ENCODE data around the gene SLC23A3. TPM values are rescaled to one million over a fixed set of nuclear protein-coding genes. Genes with fewer than 3 reads are reported as not detected.
A peak's percentile ranks its signal among the peaks of the same experiment; 100 is the strongest.

SLC23A3 gene
- total RNA-seq, 4 donors from 2014 or later = 0.21 to 0.98 (median 0.30) TPM; not detected in 1

GRCh38 chr2:219129589-219129988, 40.2 kb downstream of the SLC23A3 start:
- DNase-seq (ENCODE audit: low spot score in 2 of 2) = no peak
- no peaks in the 10 kb centered on the region for H3K27me3 ChIP-seq
- H3K36me3 ChIP-seq = peaks cover 0 to 14% (median 0%) of the 10 kb centered on the region in 3 donors
- no peak overlapping the region for H3K27ac ChIP-seq
- TF ChIP-seq CTCF (IDR thresholded peaks at IDR 0.05) (no peak), POLR2A (IDR thresholded peaks at IDR 0.05) (no peak)
- H3K9me3 ChIP-seq = no peaks in the 10 kb centered on the region
- peaks cover 0 to 12% (median 0%) of the 10 kb centered on the region in 4 donors for H3K4me1 ChIP-seq
- WGBS, 2 donors = 88 to 94% methylated on average over 16 of the region's 16 CpGs
- no peak overlapping the region for H3K4me3 ChIP-seq

GRCh38 chr2:219128396-219128795, 41.4 kb downstream of the SLC23A3 start:
- H3K4me1 ChIP-seq = peaks cover 0 to 12% (median 0%) of the 10 kb centered on the region in 4 donors
- 75 to 79% methylated on average over 7 of the region's 7 CpGs for WGBS, 2 donors
- no peaks in the 10 kb centered on the region for H3K27me3 ChIP-seq
- no peaks in the 10 kb centered on the region for H3K9me3 ChIP-seq
- peaks cover 0 to 14% (median 0%) of the 10 kb centered on the region in 3 donors for H3K36me3 ChIP-seq
- H3K27ac ChIP-seq = no peak overlapping the region
- TF ChIP-seq POLR2A (IDR thresholded peaks at IDR 0.05) (no peak), CTCF (IDR thresholded peaks at IDR 0.05) (no peak), EP300 (IDR thresholded peaks at IDR 0.05) (no peak)
- no peak for DNase-seq (ENCODE audit: low spot score in 2 of 2)
- H3K4me3 ChIP-seq = no peak overlapping the region

- Histone ChIP-seq H3K4me1 (peaks cover 0 to 12% (median 0%) of the 10 kb centered on the region in 4 donors), H3K36me3 (peaks cover 0 to 14% (median 0%) of the 10 kb centered on the region in 3 donors), H3K9me3 (no peaks in the 10 kb centered on the region), H3K4me3 (no peak overlapping the region), H3K27ac (no peak overlapping the region), H3K27me3 (no peaks in the 10 kb centered on the region)
- no peak for TF ChIP-seq EP300 (IDR thresholded peaks at IDR 0.05)
- no peak for TF ChIP-seq CTCF (IDR thresholded peaks at IDR 0.05)
- TF ChIP-seq POLR2A (IDR thresholded peaks at IDR 0.05) = no peak
- no peak for DNase-seq (ENCODE audit: low spot score in 2 of 2)
- 66 to 68% methylated on average over 2 of the region's 2 CpGs for WGBS, 2 donors
Observed at GRCh38 chr2:219127037-219127635, 42.7 kb downstream of the SLC23A3 start.

- H3K9me3 ChIP-seq = no peaks in the 10 kb centered on the region
- peaks cover 0 to 14% (median 0%) of the 10 kb centered on the region in 3 donors for H3K36me3 ChIP-seq
- no peak for DNase-seq (ENCODE audit: low spot score in 2 of 2)
- H3K27ac ChIP-seq = peak overlapping the region in 1 of 4 donors; percentile 22
- H3K27me3 ChIP-seq = no peaks in the 10 kb centered on the region
- TF ChIP-seq CTCF (IDR thresholded peaks at IDR 0.05) (no peak), POLR2A (IDR thresholded peaks at IDR 0.05) (no peak), EP300 (IDR thresholded peaks at IDR 0.05) (no peak)
- H3K4me1 ChIP-seq = peaks cover 0 to 12% (median 0%) of the 10 kb centered on the region in 4 donors
- 79 to 80% methylated on average over 3 of the region's 3 CpGs for WGBS, 2 donors
- no peak overlapping the region for H3K4me3 ChIP-seq
Observed at GRCh38 chr2:219126555-219126954, 43.3 kb downstream of the SLC23A3 start.

GRCh38 chr2:219125886-219126270, 44.0 kb downstream of the SLC23A3 start:
- no peaks in the 10 kb centered on the region for H3K27me3 ChIP-seq
- peaks cover 0 to 13% (median 0%) of the 10 kb centered on the region in 3 donors for H3K36me3 ChIP-seq

More at GRCh38 chr2:219125886-219126270, 44.0 kb downstream of the SLC23A3 start:
- H3K27ac ChIP-seq = peak overlapping the region in 2 of 4 donors; percentile 22 to 58
- no peak for DNase-seq (ENCODE audit: low spot score in 2 of 2)
- H3K4me1 ChIP-seq = peaks cover 0 to 12% (median 0%) of the 10 kb centered on the region in 4 donors
- H3K9me3 ChIP-seq = no peaks in the 10 kb centered on the region
- TF ChIP-seq CTCF (IDR thresholded peaks at IDR 0.05) = no peak
- no peak for TF ChIP-seq POLR2A (IDR thresholded peaks at IDR 0.05)
- no peak for TF ChIP-seq EP300 (IDR thresholded peaks at IDR 0.05)
- 67 to 86% methylated on average over 1 of the region's 1 CpG for WGBS, 2 donors
- H3K4me3 ChIP-seq = no peak overlapping the region
